Liver (tissue), 9 donors: ENCODE results near the gene PCDHGB6. TPM values are rescaled to one million over a fixed set of nuclear protein-coding genes. Genes with fewer than 3 reads are reported as not detected.

Experiments used
- DNase-seq: peaks from one replicate; pipeline ENCODE4 v3.0.0-alpha.2; 2017; ENCODE audit warnings: low spot score
- H3K27ac ChIP-seq, 2 donors: one replicate each; pipeline ENCODE4 v1.7.0; 2013; ENCODE audit warnings: inconsistent platforms in 2 of 2, low read length in 2 of 2, control low read depth in 1 of 2, low read depth in 1 of 2, mild to moderate bottlenecking in 1 of 2
- H3K27me3 ChIP-seq, 4 donors: one replicate each; pipeline versions ENCODE4 v1.6.1 to v1.7.0; 2013; ENCODE audit warnings: low read length in 3 of 4, inconsistent platforms in 1 of 4, mild to moderate bottlenecking in 1 of 4, moderate library complexity in 1 of 4; ENCODE audit not compliant: control insufficient read depth in 4 of 4, insufficient read depth in 4 of 4
- H3K36me3 ChIP-seq, 4 donors: one replicate each; pipeline versions ENCODE4 v1.6.1 to v1.7.0; 2013; ENCODE audit warnings: low read length in 3 of 4, mild to moderate bottlenecking in 3 of 4, low read depth in 1 of 4, moderate library complexity in 1 of 4; ENCODE audit not compliant: control insufficient read depth in 4 of 4, insufficient read depth in 3 of 4
- H3K4me1 ChIP-seq, 4 donors: one replicate each; pipeline versions ENCODE4 v1.6.1 to v1.7.0; 2013; ENCODE audit warnings: low read length in 3 of 4, mild to moderate bottlenecking in 3 of 4, moderate library complexity in 1 of 4; ENCODE audit not compliant: control insufficient read depth in 4 of 4, insufficient read depth in 4 of 4
- H3K4me3 ChIP-seq, 3 donors: one replicate each; pipeline versions ENCODE4 v1.6.1 to v1.7.0; 2013; ENCODE audit warnings: low read length in 3 of 3, control low read depth in 1 of 3, low read depth in 1 of 3, mild to moderate bottlenecking in 1 of 3
- H3K9ac ChIP-seq, 2 donors: one replicate each; pipeline ENCODE4 v1.7.0; 2013; ENCODE audit warnings: low read length in 2 of 2, mild to moderate bottlenecking in 2 of 2, moderate library complexity in 2 of 2, control low read depth in 1 of 2, low read depth in 1 of 2
- H3K9me3 ChIP-seq, 4 donors: one replicate each; pipeline versions ENCODE4 v1.6.1 to v1.7.0; 2013; ENCODE audit warnings: low read length in 3 of 4; ENCODE audit not compliant: control insufficient read depth in 4 of 4
- ATF3 ChIP-seq: IDR thresholded peaks from 2 replicates; pipeline ENCODE4 v1.6.1; 2016; ENCODE audit warnings: antibody characterized with exemption
- CTCF ChIP-seq: fragments of 150-350 bp; IDR thresholded peaks from 2 replicates; pipeline ENCODE4 v1.5.1; 2017; ENCODE audit warnings: improper control_type of control experiment, low read depth, low read length; ENCODE audit not compliant: missing input control
- FOXA1 ChIP-seq: IDR thresholded peaks from 2 replicates; pipeline ENCODE4 v1.6.1; 2016; ENCODE audit warnings: antibody characterized with exemption
- FOXA2 ChIP-seq: IDR thresholded peaks from 2 replicates; pipeline ENCODE4 v1.6.1; 2016; ENCODE audit warnings: antibody characterized with exemption
- GABPA ChIP-seq, 2 donors: IDR thresholded peaks in 1 of 2; conservative IDR thresholded peaks in 1 of 2; 2 replicates each; pipeline ENCODE4 v1.6.1; 2016; ENCODE audit warnings: antibody characterized with exemption in 2 of 2, mild to moderate bottlenecking in 1 of 2, moderate library complexity in 1 of 2
- HNF4A ChIP-seq, 2 donors: conservative IDR thresholded peaks; 2 replicates each; pipeline ENCODE4 v1.6.1; 2016; ENCODE audit warnings: antibody characterized with exemption in 2 of 2, mild to moderate bottlenecking in 2 of 2
- HNF4G ChIP-seq: IDR thresholded peaks from 2 replicates; pipeline ENCODE4 v1.6.1; 2016; ENCODE audit warnings: antibody characterized with exemption
- JUND ChIP-seq, 2 donors: IDR thresholded peaks; 2 replicates each; pipeline ENCODE4 v1.6.1; 2016; ENCODE audit warnings: antibody characterized with exemption in 2 of 2
- MAX ChIP-seq: IDR thresholded peaks from 2 replicates; pipeline ENCODE4 v1.6.1; 2016; ENCODE audit warnings: antibody characterized with exemption
- NR2F2 ChIP-seq: IDR thresholded peaks from 2 replicates; pipeline ENCODE4 v1.6.1; 2016; ENCODE audit warnings: antibody characterized with exemption
- RAD21 ChIP-seq, 2 donors: IDR thresholded peaks; 2 replicates each; pipeline ENCODE4 v1.6.1; 2016; ENCODE audit warnings: antibody characterized with exemption in 2 of 2, mild to moderate bottlenecking in 2 of 2
- REST ChIP-seq: IDR thresholded peaks from 2 replicates; pipeline ENCODE4 v1.6.1; 2016; ENCODE audit warnings: antibody characterized with exemption, mild to moderate bottlenecking
- RXRA ChIP-seq, 2 donors: IDR thresholded peaks; 2 replicates each; pipeline ENCODE4 v1.6.1; 2017 to 2018; ENCODE audit warnings: antibody characterized with exemption in 2 of 2, mild to moderate bottlenecking in 1 of 2
- SP1 ChIP-seq: IDR thresholded peaks from 2 replicates; pipeline ENCODE4 v1.6.1; 2018; ENCODE audit warnings: antibody characterized with exemption, mild to moderate bottlenecking
- TAF1 ChIP-seq: conservative IDR thresholded peaks from 2 replicates; pipeline ENCODE4 v1.6.1; 2016; ENCODE audit warnings: antibody characterized with exemption, mild to moderate bottlenecking
- YY1 ChIP-seq: IDR thresholded peaks from 2 replicates; pipeline ENCODE4 v1.6.1; 2016; ENCODE audit warnings: antibody characterized with exemption, mild to moderate bottlenecking
- WGBS: extraction: QIAGEN DNeasy Blood & Tissue Kit; methylation state at CpG from one replicate; pipeline ENCODE4 v1.1.7; 2013; 5-methylcytosine and 5-hydroxymethylcytosine counted together
- polyA plus RNA-seq, 2 donors: library from polyadenylated mRNA; stranded (reverse) in 1 of 2; unstranded in 1 of 2; fragments of 200-250 nt in 1 of 2; fragments of >200 nt in 1 of 2; fragmentation: Nextera tagmentation in 1 of 2; extraction: Ambion mirVana in 1 of 2; gene quantifications; one replicate each; pipeline versions ENCODE4 v1.2.1 to v1.2.3, GENCODE V29; 2013 to 2015
- total RNA-seq, 2 donors: library from RNA; depleted of rRNA; stranded (reverse); fragments of >200 nt; gene quantifications; one replicate each; pipeline ENCODE4 v1.2.3, GENCODE V29; 2014
- TF ChIP-seq, protein P1 (sequence below): IDR thresholded peaks from 2 replicates; pipeline ENCODE4 v1.6.1; 2016; ENCODE audit warnings: antibody characterized with exemption
- donor health status: healthy.
- donor health status: healthy.
- donor health status: healthy.
- donor health status: healthy.
- donor health status: healthy.

PCDHGB6 gene
- total and polyA plus RNA-seq, 4 donors = 0.53 to 2.8 (median 1.6) TPM

DNA sequence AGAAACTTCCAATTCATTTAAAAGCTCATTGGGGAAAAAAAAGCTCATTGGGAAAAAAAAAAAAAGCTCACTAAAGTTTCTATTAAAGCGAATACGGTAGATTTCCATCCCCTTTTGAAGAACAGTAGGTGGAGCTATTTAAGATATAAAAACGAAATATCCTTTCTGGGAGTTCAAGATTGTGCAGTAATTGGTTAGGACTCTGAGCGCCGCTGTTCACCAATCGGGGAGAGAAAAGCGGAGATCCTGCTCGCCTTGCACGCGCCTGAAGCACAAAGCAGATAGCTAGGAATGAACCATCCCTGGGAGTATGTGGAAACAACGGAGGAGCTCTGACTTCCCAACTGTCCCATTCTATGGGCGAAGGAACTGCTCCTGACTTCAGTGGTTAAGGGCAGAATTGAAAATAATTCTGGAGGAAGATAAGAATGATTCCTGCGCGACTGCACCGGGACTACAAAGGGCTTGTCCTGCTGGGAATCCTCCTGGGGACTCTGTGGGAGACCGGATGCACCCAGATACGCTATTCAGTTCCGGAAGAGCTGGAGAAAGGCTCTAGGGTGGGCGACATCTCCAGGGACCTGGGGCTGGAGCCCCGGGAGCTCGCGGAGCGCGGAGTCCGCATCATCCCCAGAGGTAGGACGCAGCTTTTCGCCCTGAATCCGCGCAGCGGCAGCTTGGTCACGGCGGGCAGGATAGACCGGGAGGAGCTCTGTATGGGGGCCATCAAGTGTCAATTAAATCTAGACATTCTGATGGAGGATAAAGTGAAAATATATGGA is 22.7 kb downstream of the PCDHGB6 start, which contains the start of gene PCDHGA12:
Gene PCDHGA12, plus strand, starts transcription at position 176 of the 782 bp plus-strand sequence. Its CDS starts 253 bp downstream, at position 429.
- Histone ChIP-seq H3K36me3 (peaks cover 0 to 4% (median 0%) of the 10 kb centered on the region in 4 donors), H3K27ac (no peak within 1 kb of the TSS), H3K9me3 (peaks cover 45 to 78% (median 51%) of the 10 kb centered on the region in 4 donors), H3K27me3 (no peaks in the 10 kb centered on the region), H3K4me3 (peak within 1 kb of the TSS; percentile 15 to 72 (median 62)), H3K4me1 (peaks cover 0 to 11% (median 2%) of the 10 kb centered on the region in 4 donors), H3K9ac (no peak within 1 kb of the TSS)
- 14% methylated on average over 33 of the region's 33 CpGs for WGBS
- no peak for DNase-seq
- TF ChIP-seq ATF3 = no peak
- peak; percentile 55 to 76 for TF ChIP-seq RAD21 (IDR thresholded peaks at IDR 0.05)
- TF ChIP-seq FOXA1 = no peak
- TF ChIP-seq, protein P1, sequence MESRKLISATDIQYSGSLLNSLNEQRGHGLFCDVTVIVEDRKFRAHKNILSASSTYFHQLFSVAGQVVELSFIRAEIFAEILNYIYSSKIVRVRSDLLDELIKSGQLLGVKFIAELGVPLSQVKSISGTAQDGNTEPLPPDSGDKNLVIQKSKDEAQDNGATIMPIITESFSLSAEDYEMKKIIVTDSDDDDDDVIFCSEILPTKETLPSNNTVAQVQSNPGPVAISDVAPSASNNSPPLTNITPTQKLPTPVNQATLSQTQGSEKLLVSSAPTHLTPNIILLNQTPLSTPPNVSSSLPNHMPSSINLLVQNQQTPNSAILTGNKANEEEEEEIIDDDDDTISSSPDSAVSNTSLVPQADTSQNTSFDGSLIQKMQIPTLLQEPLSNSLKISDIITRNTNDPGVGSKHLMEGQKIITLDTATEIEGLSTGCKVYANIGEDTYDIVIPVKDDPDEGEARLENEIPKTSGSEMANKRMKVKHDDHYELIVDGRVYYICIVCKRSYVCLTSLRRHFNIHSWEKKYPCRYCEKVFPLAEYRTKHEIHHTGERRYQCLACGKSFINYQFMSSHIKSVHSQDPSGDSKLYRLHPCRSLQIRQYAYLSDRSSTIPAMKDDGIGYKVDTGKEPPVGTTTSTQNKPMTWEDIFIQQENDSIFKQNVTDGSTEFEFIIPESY = no peak
- TF ChIP-seq CTCF = peak; percentile 16
- no peak for TF ChIP-seq RXRA (IDR thresholded peaks at IDR 0.05)
- no peak for TF ChIP-seq FOXA2
- TF ChIP-seq GABPA (IDR thresholded peaks at IDR 0.05 in 1 of 2, conservative IDR thresholded peaks at IDR 0.05 in 1 of 2) = no peak

- Histone ChIP-seq H3K4me1 (peaks cover 0 to 11% (median 2%) of the 10 kb centered on the region in 4 donors), H3K4me3 (peak overlapping the region in 2 of 3 donors; percentile 62 to 72), H3K9ac (no peak overlapping the region), H3K9me3 (peaks cover 40 to 77% (median 46%) of the 10 kb centered on the region in 4 donors), H3K36me3 (peaks cover 0 to 3% (median 0%) of the 10 kb centered on the region in 4 donors), H3K27ac (no peak overlapping the region), H3K27me3 (no peaks in the 10 kb centered on the region)
- no peak for DNase-seq
- 20% methylated on average over 37 of the region's 37 CpGs for WGBS
- TF ChIP-seq SP1 = no peak
- no peak for TF ChIP-seq RAD21 (IDR thresholded peaks at IDR 0.05)
- TF ChIP-seq MAX = no peak
- no peak for TF ChIP-seq RXRA (IDR thresholded peaks at IDR 0.05)
- no peak for TF ChIP-seq REST
- TF ChIP-seq GABPA (IDR thresholded peaks at IDR 0.05 in 1 of 2, conservative IDR thresholded peaks at IDR 0.05 in 1 of 2) = no peak
- TF ChIP-seq HNF4G = no peak
- TF ChIP-seq TAF1 = no peak
- TF ChIP-seq ATF3 = no peak
- TF ChIP-seq, protein P1 = no peak
- no peak for TF ChIP-seq NR2F2
- no peak for TF ChIP-seq YY1
- no peak for TF ChIP-seq JUND (IDR thresholded peaks at IDR 0.05)
- no peak for TF ChIP-seq CTCF
- no peak for TF ChIP-seq HNF4A (conservative IDR thresholded peaks at IDR 0.05)
Observed at GRCh38 chr5:141431286-141431685, 23.5 kb downstream of the PCDHGB6 start.
